Neural progenitor cell (in vitro differentiated cells): ENCODE measurements around the gene KCNIP1.

Source experiments
- EZH2 ChIP-seq: fragments of 200-600 bp; sonication (generic); IDR thresholded peaks from 2 replicates; pipeline ENCODE4 v1.6.1; 2017; ENCODE audit warnings: antibody characterized with exemption, mild to moderate bottlenecking, moderate library complexity
- EZH2phosphoT487 ChIP-seq: fragments of 200-600 bp; sonication (generic); IDR thresholded peaks from 2 replicates; pipeline ENCODE4 v1.6.1; 2017; ENCODE audit warnings: antibody characterized with exemption
- TF ChIP-seq, protein P1 (sequence below): fragments of 200-600 bp; sonication (generic); IDR thresholded peaks from 2 replicates; pipeline ENCODE4 v1.5.1; 2017; ENCODE audit warnings: antibody characterized with exemption, mild to moderate bottlenecking

DNA sequence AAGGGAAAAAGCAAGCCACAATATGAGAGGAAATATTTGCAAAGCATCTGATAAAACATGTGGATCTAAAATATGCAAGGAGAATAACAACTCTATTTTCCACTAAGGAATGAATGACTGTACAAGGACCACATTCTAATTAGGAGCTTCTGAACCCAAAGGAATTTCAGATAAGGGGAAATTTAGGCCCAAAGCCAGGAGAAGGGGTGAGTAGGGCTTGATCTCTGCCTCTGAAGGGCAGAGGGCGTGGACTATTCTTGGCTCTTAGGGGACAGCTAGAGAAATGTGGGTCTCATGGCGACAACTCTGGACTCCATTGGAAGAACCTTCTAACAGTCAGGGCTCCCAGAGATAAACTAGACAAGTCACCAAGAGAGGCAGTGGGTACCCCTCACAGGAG, 147.0 kb downstream of the KCNIP1 start:
- TF ChIP-seq, protein P1, sequence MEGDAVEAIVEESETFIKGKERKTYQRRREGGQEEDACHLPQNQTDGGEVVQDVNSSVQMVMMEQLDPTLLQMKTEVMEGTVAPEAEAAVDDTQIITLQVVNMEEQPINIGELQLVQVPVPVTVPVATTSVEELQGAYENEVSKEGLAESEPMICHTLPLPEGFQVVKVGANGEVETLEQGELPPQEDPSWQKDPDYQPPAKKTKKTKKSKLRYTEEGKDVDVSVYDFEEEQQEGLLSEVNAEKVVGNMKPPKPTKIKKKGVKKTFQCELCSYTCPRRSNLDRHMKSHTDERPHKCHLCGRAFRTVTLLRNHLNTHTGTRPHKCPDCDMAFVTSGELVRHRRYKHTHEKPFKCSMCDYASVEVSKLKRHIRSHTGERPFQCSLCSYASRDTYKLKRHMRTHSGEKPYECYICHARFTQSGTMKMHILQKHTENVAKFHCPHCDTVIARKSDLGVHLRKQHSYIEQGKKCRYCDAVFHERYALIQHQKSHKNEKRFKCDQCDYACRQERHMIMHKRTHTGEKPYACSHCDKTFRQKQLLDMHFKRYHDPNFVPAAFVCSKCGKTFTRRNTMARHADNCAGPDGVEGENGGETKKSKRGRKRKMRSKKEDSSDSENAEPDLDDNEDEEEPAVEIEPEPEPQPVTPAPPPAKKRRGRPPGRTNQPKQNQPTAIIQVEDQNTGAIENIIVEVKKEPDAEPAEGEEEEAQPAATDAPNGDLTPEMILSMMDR: no peak
- TF ChIP-seq EZH2 (no peak), EZH2phosphoT487 (no peak)
